ENCODE measurements around the gene SHKBP1. TPM values are rescaled to one million over a fixed set of nuclear protein-coding genes. Genes with fewer than 3 reads are reported as not detected.
"Not testable (repeated sequence)": the region's sequence is repeated elsewhere in the genome, so short reads cannot be mapped to it uniquely, and the experiment has no call there.

SHKBP1 gene
- total RNA-seq, 1 experiment from 2014 or later, result 92.9 TPM

DNA sequence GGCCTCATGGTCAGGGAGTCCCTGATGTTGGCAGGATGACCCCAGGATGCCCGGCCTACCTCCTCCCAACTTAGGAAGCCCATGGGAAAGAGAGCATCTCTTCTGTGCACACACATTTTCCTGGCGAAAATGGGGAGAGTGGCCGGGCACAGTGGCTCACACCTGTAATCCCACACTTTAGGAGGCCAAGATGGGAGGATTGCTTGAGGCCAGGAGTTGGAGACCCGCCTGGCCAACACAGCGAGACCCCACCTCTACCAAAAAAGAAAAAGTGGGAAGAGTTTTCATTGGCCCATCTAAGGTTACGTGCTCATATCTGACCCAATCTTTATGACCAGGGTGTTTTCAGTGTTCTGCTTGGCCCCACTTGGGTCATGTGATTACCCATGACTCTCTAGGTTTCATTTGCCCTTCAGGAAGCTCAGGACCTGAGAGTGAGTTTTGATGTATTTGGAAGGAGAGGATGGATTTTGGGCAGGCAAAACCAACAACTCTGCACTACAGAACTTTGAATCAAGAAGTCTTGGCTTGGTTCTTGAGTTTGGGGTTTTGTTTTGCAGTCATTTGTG, 33.6 kb upstream of the SHKBP1 start:
- Histone ChIP-seq H2AFZ (ENCODE audit: low read length) (no peak overlapping the region), H3K79me1 (ENCODE audit: insufficient read depth, low read depth, low read length, poor library complexity, severe bottlenecking) (no peaks in the 10 kb centered on the region), H3K9ac (ENCODE audit: extremely low read depth, insufficient read length, low read length) (no peak overlapping the region), H4K91ac (ENCODE audit: insufficient read length, low read depth, low read length) (no peak overlapping the region), H2AK5ac (ENCODE audit: insufficient read length, low read length) (no peak overlapping the region), H3K4ac (ENCODE audit: low read depth, low read length) (no peak overlapping the region), H2BK120ac (ENCODE audit: low read depth, low read length, poor library complexity, severe bottlenecking) (no peak overlapping the region), H3K9me3 (ENCODE audit: control insufficient read depth, low read depth, low read length) (no peaks in the 10 kb centered on the region), H2BK5ac (ENCODE audit: insufficient read length, low read length) (no peak overlapping the region), H2BK15ac (ENCODE audit: low read depth, low read length) (no peak overlapping the region), H4K20me1 (ENCODE audit: control insufficient read depth, insufficient read depth, insufficient read length) (no peaks in the 10 kb centered on the region), H3K23ac (ENCODE audit: insufficient read length, low read depth, low read length) (no peak overlapping the region), H4K8ac (replicated peaks; ENCODE audit: insufficient read length, low read depth, low read length) (no peak overlapping the region), H3K14ac (ENCODE audit: insufficient read depth, low read length) (no peak overlapping the region), H3K4me1 (ENCODE audit: insufficient read depth, low read length) (no peaks in the 10 kb centered on the region), H2BK12ac (ENCODE audit: insufficient read length, low read depth, low read length) (no peak overlapping the region), H3K18ac (ENCODE audit: insufficient read length, low read depth, low read length) (no peak overlapping the region), H3K56ac (ENCODE audit: insufficient read length, low read depth, low read length) (no peak overlapping the region), H3K23me2 (ENCODE audit: insufficient read length, low read depth, low read length, poor library complexity, severe bottlenecking) (no peaks in the 10 kb centered on the region), H3K27ac (ENCODE audit: insufficient read length, low read depth, low read length) (no peak overlapping the region), H4K5ac (ENCODE audit: insufficient read length, low read depth, low read length) (no peak overlapping the region), H3K27me3 (ENCODE audit: insufficient read depth, low read length) (no peaks in the 10 kb centered on the region), H3K4me2 (ENCODE audit: insufficient read depth, insufficient read length, low read length) (no peak overlapping the region), H3K79me2 (ENCODE audit: insufficient read depth, low read length) (no peaks in the 10 kb centered on the region), H2BK20ac (ENCODE audit: low read depth, low read length, poor library complexity, severe bottlenecking) (no peak overlapping the region), H3T11ph (ENCODE audit: low read length) (no peak overlapping the region)
- Mint-ChIP-seq H3K9me3 (peaks cover 11 to 13% of the 10 kb centered on the region in 2 experiments; a peak in 4 of 5 replicates), H3K4me1 (no peaks in the 10 kb centered on the region), H3K36me3 (ENCODE audit: insufficient read depth in 1 of 3, low read depth in 3 of 3) (peaks cover 0 to 1% (median 0%) of the 10 kb centered on the region in 3 experiments; a peak in 1 of 7 replicates), H3K27me3 (ENCODE audit: low read depth) (peaks cover 34% of the 10 kb centered on the region), H3K4me3 (no peak overlapping the region), H3K27ac (no peak overlapping the region)
- no peak for TF ChIP-seq CTCF (conservative IDR thresholded peaks at IDR 0.05)
- no peak for DNase-seq
- no CpG with 5 or more reads among the region's 6 CpGs for WGBS (ENCODE audit: extremely low coverage, insufficient read length, low lambda C conversion rate)

DNA sequence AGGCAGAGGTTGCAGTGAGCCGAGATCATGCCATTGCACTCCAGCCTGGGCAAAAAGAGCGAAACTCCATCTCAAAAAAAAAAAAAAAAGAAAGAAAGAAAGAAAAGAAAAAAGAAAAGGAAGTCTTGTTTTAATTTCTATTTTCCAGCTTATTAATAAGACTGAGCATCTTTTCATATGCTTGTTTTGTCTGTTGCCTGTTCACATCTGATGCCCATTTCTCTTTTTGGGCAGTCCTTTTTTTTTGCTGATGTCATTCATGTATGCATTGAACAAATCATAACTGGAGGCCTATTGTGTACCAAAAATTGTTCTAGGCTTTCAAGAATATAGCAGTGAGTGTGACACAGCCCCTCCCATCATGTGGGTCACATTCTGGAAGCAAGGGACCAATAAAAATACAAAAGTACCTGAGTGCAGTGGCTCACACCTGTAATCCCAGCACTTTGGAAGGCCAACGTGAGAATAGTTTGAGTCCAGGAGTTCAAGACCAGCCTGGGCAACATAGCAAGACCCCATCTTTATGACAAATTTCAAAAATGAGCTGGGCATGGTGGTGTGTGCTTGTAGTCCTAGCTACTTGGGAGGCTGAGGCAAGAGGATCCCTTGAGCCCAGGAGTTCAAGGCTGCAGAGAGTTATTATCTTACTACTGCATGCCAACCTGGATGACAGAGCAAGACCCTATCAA, 30.4 kb upstream of the SHKBP1 start:
- not testable (repeated sequence) for H3K4me1 ChIP-seq (ENCODE audit: insufficient read depth, low read length); H3K9ac ChIP-seq (ENCODE audit: extremely low read depth, insufficient read length, low read length); DNase-seq; H3K36me3 Mint-ChIP-seq (ENCODE audit: insufficient read depth in 1 of 3, low read depth in 3 of 3); H3T11ph ChIP-seq (ENCODE audit: low read length); H2BK12ac ChIP-seq (ENCODE audit: insufficient read length, low read depth, low read length); H3K4ac ChIP-seq (ENCODE audit: low read depth, low read length); H4K20me1 ChIP-seq (ENCODE audit: control insufficient read depth, insufficient read depth, insufficient read length); H4K91ac ChIP-seq (ENCODE audit: insufficient read length, low read depth, low read length); H3K27me3 ChIP-seq (ENCODE audit: insufficient read depth, low read length); H2BK120ac ChIP-seq (ENCODE audit: low read depth, low read length, poor library complexity, severe bottlenecking); H2AK5ac ChIP-seq (ENCODE audit: insufficient read length, low read length); H2BK5ac ChIP-seq (ENCODE audit: insufficient read length, low read length); H3K27ac ChIP-seq (ENCODE audit: insufficient read length, low read depth, low read length); H3K18ac ChIP-seq (ENCODE audit: insufficient read length, low read depth, low read length); H3K23me2 ChIP-seq (ENCODE audit: insufficient read length, low read depth, low read length, poor library complexity, severe bottlenecking); H3K79me1 ChIP-seq (ENCODE audit: insufficient read depth, low read depth, low read length, poor library complexity, severe bottlenecking); H2BK20ac ChIP-seq (ENCODE audit: low read depth, low read length, poor library complexity, severe bottlenecking); H3K56ac ChIP-seq (ENCODE audit: insufficient read length, low read depth, low read length); H3K27ac Mint-ChIP-seq; H4K5ac ChIP-seq (ENCODE audit: insufficient read length, low read depth, low read length); H2AFZ ChIP-seq (ENCODE audit: low read length); H3K79me2 ChIP-seq (ENCODE audit: insufficient read depth, low read length); H3K23ac ChIP-seq (ENCODE audit: insufficient read length, low read depth, low read length); H4K8ac ChIP-seq (replicated peaks; ENCODE audit: insufficient read length, low read depth, low read length); H3K9me3 ChIP-seq (ENCODE audit: control insufficient read depth, low read depth, low read length); H3K14ac ChIP-seq (ENCODE audit: insufficient read depth, low read length); H2BK15ac ChIP-seq (ENCODE audit: low read depth, low read length); H3K4me2 ChIP-seq (ENCODE audit: insufficient read depth, insufficient read length, low read length); H3K4me3 Mint-ChIP-seq
- Mint-ChIP-seq H3K4me1 (peaks cover 7 to 16% of the 10 kb centered on the region in 2 experiments; a peak in 3 of 4 replicates), H3K27me3 (ENCODE audit: low read depth) (peaks cover 55% of the 10 kb centered on the region), H3K9me3 (peaks cover 11 to 13% of the 10 kb centered on the region in 2 experiments; a peak in 4 of 5 replicates)
- no CpG with 5 or more reads among the region's 3 CpGs for WGBS (ENCODE audit: extremely low coverage, insufficient read length, low lambda C conversion rate)
